BJ (cell line): ENCODE results near the gene INAVA. TPM values are rescaled to one million over a fixed set of nuclear protein-coding genes. Genes with fewer than 3 reads are reported as not detected.
"Not testable (repeated sequence)": the region's sequence is repeated elsewhere in the genome, so short reads cannot be mapped to it uniquely, and the experiment has no call there.

Experiments used
- CTCF ChIA-PET: fragments of 350-600 bp; formaldehyde crosslinking; extraction: SDS; loops from one replicate; lab custom pipeline; 2021; ENCODE audit warnings: antibody characterized with exemption, inconsistent platforms; lab: Yijun Ruan, JAX
- POLR2A ChIA-PET: fragments of 300-600 bp; sonication (Branson Sonifier 250); formaldehyde crosslinking; extraction: SDS; loops from one replicate; lab custom pipeline; 2021; ENCODE audit warnings: antibody characterized with exemption; lab: Charles Lee
- DNase-seq: peaks from one replicate; pipeline ENCODE4 v3.0.0-alpha.2; 2011; ENCODE audit warnings: low read depth
- H3K27me3 ChIP-seq: 2 replicates; pipeline ENCODE4 v1.6.0; 2011; ENCODE audit warnings: low read length; ENCODE audit not compliant: control insufficient read depth, insufficient read depth
- H3K36me3 ChIP-seq: 2 replicates; pipeline ENCODE4 v1.5.1; 2011; ENCODE audit warnings: low read length; ENCODE audit not compliant: control insufficient read depth, insufficient read depth
- H3K4me3 ChIP-seq: 2 replicates; pipeline ENCODE4 v1.5.1; 2011; ENCODE audit warnings: low read depth, mild to moderate bottlenecking, control low read depth, low read length
- polyA plus RNA-seq: library from polyadenylated mRNA; depleted of rRNA; stranded (reverse); fragments of >200 nt; gene quantifications from 2 replicates; pipeline ENCODE4 v1.2.3, GENCODE V29; 2011
- TF ChIP-seq, protein P1 (sequence below): IDR thresholded peaks from 2 replicates; pipeline ENCODE4 v1.5.1; 2011; ENCODE audit warnings: low read depth, mild to moderate bottlenecking, control low read depth, inconsistent platforms, low read length, moderate library complexity; ENCODE audit not compliant: insufficient read depth

Gene INAVA
- polyA plus RNA-seq, 1 experiment: 0.01 TPM

DNA sequence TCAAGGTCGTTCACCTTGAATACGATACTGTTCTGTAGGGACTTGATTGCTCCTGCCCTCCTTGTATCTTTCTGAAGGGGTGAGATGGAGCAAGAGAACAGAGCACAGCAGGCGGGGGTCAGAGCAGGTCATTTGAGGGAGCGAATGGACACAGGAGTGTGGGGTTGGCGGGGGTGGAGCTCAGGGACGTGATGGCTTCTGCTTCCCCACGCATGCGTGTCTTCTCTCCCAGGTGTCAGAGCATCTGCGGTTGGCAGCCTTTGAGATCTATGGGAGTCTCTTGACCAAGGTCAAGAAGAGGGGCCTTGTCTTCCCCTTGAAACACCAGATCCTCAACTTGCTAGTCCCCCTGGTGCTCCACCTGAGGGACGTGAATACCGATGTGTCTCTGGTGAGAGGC lies 63.9 kb downstream of the INAVA start:
- Histone ChIP-seq H3K27me3 (no peaks in the 10 kb centered on the region), H3K4me3 (no peak overlapping the region), H3K36me3 (no peaks in the 10 kb centered on the region)
- no peak for DNase-seq
- ChIA-PET CTCF (interaction anchor here (6.0 kb wide), 1 partner anchor 13 kb away, joined by 25 read pairs; no protein-coding TSS in a partner anchor), POLR2A (no interaction called here)
- TF ChIP-seq, protein P1, sequence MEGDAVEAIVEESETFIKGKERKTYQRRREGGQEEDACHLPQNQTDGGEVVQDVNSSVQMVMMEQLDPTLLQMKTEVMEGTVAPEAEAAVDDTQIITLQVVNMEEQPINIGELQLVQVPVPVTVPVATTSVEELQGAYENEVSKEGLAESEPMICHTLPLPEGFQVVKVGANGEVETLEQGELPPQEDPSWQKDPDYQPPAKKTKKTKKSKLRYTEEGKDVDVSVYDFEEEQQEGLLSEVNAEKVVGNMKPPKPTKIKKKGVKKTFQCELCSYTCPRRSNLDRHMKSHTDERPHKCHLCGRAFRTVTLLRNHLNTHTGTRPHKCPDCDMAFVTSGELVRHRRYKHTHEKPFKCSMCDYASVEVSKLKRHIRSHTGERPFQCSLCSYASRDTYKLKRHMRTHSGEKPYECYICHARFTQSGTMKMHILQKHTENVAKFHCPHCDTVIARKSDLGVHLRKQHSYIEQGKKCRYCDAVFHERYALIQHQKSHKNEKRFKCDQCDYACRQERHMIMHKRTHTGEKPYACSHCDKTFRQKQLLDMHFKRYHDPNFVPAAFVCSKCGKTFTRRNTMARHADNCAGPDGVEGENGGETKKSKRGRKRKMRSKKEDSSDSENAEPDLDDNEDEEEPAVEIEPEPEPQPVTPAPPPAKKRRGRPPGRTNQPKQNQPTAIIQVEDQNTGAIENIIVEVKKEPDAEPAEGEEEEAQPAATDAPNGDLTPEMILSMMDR: no peak

DNA sequence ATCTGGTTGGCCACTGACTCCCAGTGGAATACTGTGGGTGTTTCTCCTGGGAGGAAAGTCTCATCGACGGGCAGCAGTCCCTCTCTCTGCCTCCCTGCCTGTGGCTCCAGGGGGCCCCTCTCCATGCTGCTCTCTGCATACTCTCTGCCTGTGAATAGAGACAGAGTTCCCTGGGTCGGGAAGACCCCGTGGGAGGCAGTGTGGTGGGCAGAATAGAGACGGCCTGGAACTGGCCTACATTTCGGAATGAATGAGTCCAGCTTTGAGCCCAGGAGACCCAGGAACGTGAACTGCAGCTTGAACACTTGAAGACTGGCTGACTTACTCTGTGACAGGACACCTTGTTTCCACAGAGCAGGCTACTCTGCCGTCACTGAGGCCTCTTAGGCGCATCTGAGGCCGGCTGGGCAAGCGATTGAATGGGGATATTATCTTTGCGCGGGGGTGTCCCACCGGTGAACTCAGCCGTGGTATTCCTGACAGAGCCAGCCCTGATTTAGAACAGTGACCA lies 64.8 kb downstream of the INAVA start:
- TF ChIP-seq, protein P1: no peak
- no peaks in the 10 kb centered on the region for H3K27me3 ChIP-seq
- ChIA-PET CTCF (interaction anchor here (6.0 kb wide), 1 partner anchor 13 kb away, joined by 25 read pairs; no protein-coding TSS in a partner anchor), POLR2A (no interaction called here)
- H3K4me3 ChIP-seq: no peak overlapping the region
- H3K36me3 ChIP-seq: no peaks in the 10 kb centered on the region
- DNase-seq: no peak

DNA sequence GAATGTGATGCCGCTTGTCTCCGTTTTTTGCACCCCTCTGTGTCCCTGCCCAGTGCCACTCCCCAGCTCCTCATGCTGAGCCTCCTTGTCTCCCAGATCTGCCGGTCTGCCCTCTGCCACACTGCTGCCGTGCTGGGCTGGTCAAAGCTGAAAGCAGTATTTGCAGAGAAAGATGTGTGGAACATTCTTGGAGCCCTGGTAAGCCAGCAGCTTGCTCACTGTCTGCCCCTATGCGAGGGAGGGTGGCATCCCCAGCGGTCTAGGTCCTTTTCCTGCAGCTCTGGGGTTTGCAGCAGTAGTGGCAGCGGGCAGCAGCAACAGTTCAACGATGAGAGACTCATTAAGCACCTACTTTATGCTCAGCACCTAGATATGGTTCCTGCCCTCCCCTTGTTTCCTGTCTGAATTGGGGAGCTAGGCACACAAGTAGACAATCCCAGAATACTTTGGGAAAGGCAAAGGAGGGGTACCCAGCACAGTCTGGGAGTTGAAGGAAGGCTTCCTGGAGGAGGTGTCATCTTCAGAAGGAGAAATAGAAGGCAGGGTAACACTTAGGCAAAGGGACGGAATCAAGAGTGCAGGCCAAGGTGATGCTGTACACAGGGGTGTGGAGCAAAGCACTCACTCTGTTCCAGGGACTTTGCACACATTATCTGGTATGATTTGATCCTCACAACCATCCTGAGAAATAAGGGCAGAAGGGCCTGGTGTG lies 65.7 kb downstream of the INAVA start:
- DNase-seq: no peak
- no peaks in the 10 kb centered on the region for H3K36me3 ChIP-seq
- ChIA-PET POLR2A (no interaction called here), CTCF (interaction anchor here (6.0 kb wide), 1 partner anchor 12 kb away, joined by 25 read pairs; no protein-coding TSS in a partner anchor)
- 0 out of 2 replicates have a peak, but pooled peaks cover 1% of the 10 kb centered on the region for H3K27me3 ChIP-seq
- H3K4me3 ChIP-seq: no peak overlapping the region
- TF ChIP-seq, protein P1: no peak

DNA sequence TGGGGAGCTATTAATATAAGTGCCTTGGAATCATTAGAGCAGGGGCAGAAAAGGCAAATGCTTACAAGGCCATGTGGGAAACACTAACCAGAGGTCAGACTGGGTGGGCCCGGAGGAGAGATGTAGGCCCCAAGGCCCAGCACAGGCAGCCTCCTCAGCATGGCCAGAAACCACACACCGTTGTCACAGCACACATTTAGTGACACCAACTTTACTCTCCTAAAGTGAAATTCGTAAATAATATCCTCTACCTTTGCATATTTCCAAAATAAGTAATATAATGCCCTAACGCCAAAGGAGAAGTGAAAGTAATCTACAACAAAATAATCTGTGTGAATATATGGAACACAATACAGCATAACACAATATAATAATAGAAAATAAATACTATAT lies 66.2 kb downstream of the INAVA start:
- H3K4me3 ChIP-seq: no peak overlapping the region
- no peaks in the 10 kb centered on the region for H3K36me3 ChIP-seq
- no peak for DNase-seq
- peaks cover 1% of the 10 kb centered on the region; the same call in 1 of the 2 replicates for H3K27me3 ChIP-seq
- ChIA-PET CTCF (interaction anchor here (6.0 kb wide), 1 partner anchor 11 kb away, joined by 25 read pairs; no protein-coding TSS in a partner anchor), POLR2A (no interaction called here)
- TF ChIP-seq, protein P1: no peak

DNA sequence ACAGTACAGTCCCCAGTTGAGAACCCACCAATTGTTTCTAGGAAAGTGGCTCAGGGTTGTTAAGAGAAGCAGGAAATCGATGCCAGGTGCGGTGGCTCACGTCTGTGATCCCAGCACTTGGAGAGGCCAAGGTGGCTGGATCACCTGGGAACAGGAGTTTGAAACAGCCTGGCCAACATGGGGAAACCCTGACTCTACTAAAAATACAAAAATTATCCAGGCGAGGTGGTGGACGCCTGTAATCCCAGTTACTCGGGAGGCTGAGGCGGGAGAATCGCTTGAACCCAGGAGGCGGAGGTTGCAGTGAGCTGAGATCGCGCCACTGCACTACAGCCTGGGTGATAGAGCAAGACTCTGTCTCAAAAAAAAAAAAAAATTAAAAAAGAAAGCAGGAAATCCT lies 67.5 kb downstream of the INAVA start:
- H3K36me3 ChIP-seq, H3K4me3 ChIP-seq, POLR2A ChIA-PET, DNase-seq, H3K27me3 ChIP-seq: not testable (repeated sequence)
- CTCF ChIA-PET: interaction anchor here (6.0 kb wide), 1 partner anchor 10 kb away, joined by 25 read pairs; no protein-coding TSS in a partner anchor
